Heart left ventricle (tissue), 16 donors: ENCODE measurements around the gene MYO7A. TPM values are rescaled to one million over a fixed set of nuclear protein-coding genes. Genes with fewer than 3 reads are reported as not detected.

ENCODE experiments used
- ATAC-seq, 4 donors: fragments of 200-7000 bp; cut with Tn5 transposase; one replicate each; pipeline ENCODE4 v1.9.1; 2020 to 2022; ENCODE audit warnings: moderate library complexity in 4 of 4, mild to moderate bottlenecking in 3 of 4, moderate number of reproducible peaks in 1 of 4
- DNase-seq, 5 donors: peaks; one replicate each; pipeline ENCODE4 v3.0.0-alpha.2; 2020
- H3K27ac ChIP-seq, 12 donors: fragments of 200-600 bp; sonication (generic) in 4 of 12; one replicate each; pipeline versions ENCODE4 v1.5.0 to v1.8.0; 2016 to 2022; ENCODE audit warnings: mild to moderate bottlenecking in 2 of 12
- H3K27me3 ChIP-seq, 9 donors: fragments of 200-600 bp; sonication (generic) in 2 of 9; one replicate each; pipeline versions ENCODE4 v1.5.1 to v1.8.0; 2016 to 2022; ENCODE audit warnings: mild to moderate bottlenecking in 3 of 9
- H3K36me3 ChIP-seq, 9 donors: fragments of 200-600 bp; sonication (generic) in 2 of 9; one replicate each; pipeline versions ENCODE4 v1.5.0 to v1.8.0; 2018 to 2022; ENCODE audit warnings: mild to moderate bottlenecking in 2 of 9
- H3K4me1 ChIP-seq, 12 donors: fragments of 200-600 bp; sonication (generic) in 4 of 12; one replicate each; pipeline versions ENCODE4 v1.5.0 to v1.8.0; 2016 to 2022; ENCODE audit warnings: mild to moderate bottlenecking in 3 of 12
- H3K4me3 ChIP-seq, 12 donors: fragments of 200-600 bp; sonication (generic) in 4 of 12; one replicate each; pipeline versions ENCODE4 v1.5.0 to v1.8.0; 2017 to 2022; ENCODE audit warnings: mild to moderate bottlenecking in 9 of 12, moderate library complexity in 4 of 12
- H3K9me3 ChIP-seq, 12 donors: fragments of 200-600 bp; sonication (generic) in 4 of 12; one replicate each; pipeline versions ENCODE4 v1.5.0 to v1.8.0; 2016 to 2022; ENCODE audit warnings: mild to moderate bottlenecking in 1 of 12
- CTCF ChIP-seq, 12 donors: fragments of 200-600 bp; sonication (generic) in 4 of 12; IDR thresholded peaks; one replicate each; pipeline versions ENCODE4 v1.5.0 to v1.8.0; 2018 to 2022; ENCODE audit warnings: antibody characterized with exemption in 12 of 12, mild to moderate bottlenecking in 5 of 12
- POLR2A ChIP-seq, 2 donors: fragments of 450-650 bp; IDR thresholded peaks; one replicate each; pipeline ENCODE4 v1.6.1; 2017; ENCODE audit warnings: antibody characterized with exemption in 2 of 2, mild to moderate bottlenecking in 2 of 2, moderate library complexity in 2 of 2
- WGBS, 4 donors: extraction: QIAGEN DNeasy Blood & Tissue Kit in 2 of 4; methylation state at CpG; one replicate each; pipeline versions ENCODE4 v1.1.5 to v1.1.7; 2013 to 2018; 5-methylcytosine and 5-hydroxymethylcytosine counted together
- intact Hi-C, 10 donors: fragments of 100-400 bp; cut with DNase I; formaldehyde crosslinking; loops; one replicate each; pipeline versions ENCODE4 v1.11.1 to v1.14.2; 2022
- polyA plus RNA-seq, 2 donors: library from polyadenylated mRNA; stranded (reverse); fragments of 200-250 nt; gene quantifications; one replicate each; pipeline ENCODE4 v1.2.3, GENCODE V29; 2013
- total RNA-seq, 9 donors: library from RNA; depleted of rRNA in 2 of 9; stranded (reverse); fragments of >200 nt in 2 of 9; fragmentation: NEBNext Ultra II Directional in 3 of 9; extraction: Animal tissue kit (Norgen Biotek cat#: 25700) in 3 of 9; gene quantifications; one replicate each; pipeline versions ENCODE4 v1.1.0 to v1.2.4, GENCODE V29; 2016 to 2023
- donor health status: ischemic (EF 13 %, LVEDD 7.1; RV severe dilation, severe dysfunction).
- donor health status: healthy with polysubstance abuse.
- donor health status: DM: no; HTN: yes; CAD: no.
- donor health status: DM: no; HTN: no; CAD: no.
- donor health status: ischemic (EF 25% LVEDD 6.9; RV normal size, moderate dysfunction).
- donor health status: ischemic (EF 25% LVEDD 5.7; RV mildly dilated, moderate dysfunction).
- donor health status: healthy.
- donor health status: DM: yes; HTN: yes; CAD: no.
- donor health status: ischemic (EF 35%, LVEDD 5.7; RV mildly dilated, moderate dysfunction).
- donor health status: nonischemic (EF 11% LVEDD 7.7; RV severe dilation, severe dysfunction).
- donor health status: DM: yes; HTN: yes; CAD: no.
- donor health status: PGD.
- donor health status: ischemic (EF 29% LVEDD 5.4; RV normal size, mild dysfunction).
- donor health status: nonischemic (EF 23%, LVEDD 6.1; RV moderate dilation, normal function).

The MYO7A gene
- total and polyA plus RNA-seq, 11 donors = 1.0 to 17.1 (median 2.7) TPM

- H3K27ac ChIP-seq = no peak overlapping the region
- no peaks in the 10 kb centered on the region for H3K36me3 ChIP-seq
- 75 to 95% (median 89%) methylated on average over 5 of the region's 5 CpGs for WGBS, 4 donors
- DNase-seq = peak in 1 of 5 donors; percentile 23
- H3K4me1 ChIP-seq = no peaks in the 10 kb centered on the region
- ATAC-seq = no peak
- H3K9me3 ChIP-seq = no peaks in the 10 kb centered on the region
- H3K4me3 ChIP-seq = no peak overlapping the region
- intact Hi-C loops = no loop called here
- H3K27me3 ChIP-seq = no peaks in the 10 kb centered on the region
- no peak for TF ChIP-seq POLR2A (IDR thresholded peaks at IDR 0.05)
- TF ChIP-seq CTCF (IDR thresholded peaks at IDR 0.05) = no peak
Observed at GRCh38 chr11:77165066-77165465, 37.0 kb downstream of the MYO7A start.

DNA sequence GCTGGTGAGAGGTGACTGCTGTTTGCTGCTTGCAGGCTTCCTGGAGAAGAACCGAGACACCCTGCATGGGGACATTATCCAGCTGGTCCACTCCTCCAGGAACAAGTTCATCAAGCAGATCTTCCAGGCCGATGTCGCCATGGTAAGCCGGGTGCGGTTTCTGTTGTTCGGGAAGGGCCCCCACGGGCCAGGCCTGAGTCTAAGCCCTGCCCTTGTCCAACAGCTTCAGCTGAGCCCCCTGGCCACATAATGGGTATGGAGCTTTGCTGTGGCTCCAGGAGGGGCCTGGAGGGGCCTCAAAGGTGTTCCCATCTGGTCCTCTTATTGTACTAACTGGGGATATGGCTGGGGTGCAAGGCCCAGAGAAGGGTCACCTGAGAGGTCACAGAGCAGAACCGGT lies 38.0 kb downstream of the MYO7A start:
- TF ChIP-seq POLR2A (IDR thresholded peaks at IDR 0.05) (no peak), CTCF (IDR thresholded peaks at IDR 0.05) (no peak)
- no peak for ATAC-seq
- Histone ChIP-seq H3K9me3 (no peaks in the 10 kb centered on the region), H3K4me3 (no peak overlapping the region), H3K27me3 (no peaks in the 10 kb centered on the region), H3K27ac (no peak overlapping the region), H3K4me1 (no peaks in the 10 kb centered on the region), H3K36me3 (no peaks in the 10 kb centered on the region)
- 92 to 97% (median 94%) methylated on average over 6 to 8 of the region's 8 CpGs for WGBS, 4 donors
- peak in 1 of 5 donors; percentile 15 for DNase-seq
- intact Hi-C loops = no loop called here

DNA sequence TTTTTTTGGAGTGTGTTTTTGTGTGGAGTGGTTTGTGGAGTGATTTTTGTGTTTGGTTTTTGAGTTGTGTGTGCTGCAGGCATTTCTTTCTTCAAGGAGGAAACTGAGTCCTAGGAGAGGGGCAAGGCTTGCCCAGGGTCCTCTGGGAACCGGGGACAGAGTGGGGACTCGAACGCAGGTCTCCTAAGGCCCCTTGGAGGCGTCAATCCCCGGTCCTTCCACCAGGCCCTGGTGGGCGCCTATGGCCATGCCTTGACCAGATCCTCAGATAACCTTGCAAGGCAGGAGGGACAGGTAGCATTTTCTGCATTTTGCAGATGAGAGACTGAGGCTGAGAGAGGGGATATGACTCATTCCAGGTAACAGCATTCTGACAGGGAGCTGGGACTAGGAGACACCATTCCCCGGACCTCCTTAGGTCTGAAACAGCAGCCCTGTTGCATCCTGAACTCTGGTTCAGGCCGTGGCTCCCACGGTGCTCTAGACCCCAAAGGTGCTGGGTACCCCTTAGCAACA lies 39.1 kb downstream of the MYO7A start:
- WGBS, 4 donors = 93 to 96% (median 94%) methylated on average over 9 of the region's 9 CpGs
- Histone ChIP-seq H3K4me3 (no peak overlapping the region), H3K27ac (no peak overlapping the region), H3K9me3 (no peaks in the 10 kb centered on the region), H3K27me3 (no peaks in the 10 kb centered on the region), H3K4me1 (no peaks in the 10 kb centered on the region), H3K36me3 (no peaks in the 10 kb centered on the region)
- DNase-seq (no peak), ATAC-seq (no peak)
- intact Hi-C loops = no loop called here
- TF ChIP-seq CTCF (IDR thresholded peaks at IDR 0.05) = no peak
- TF ChIP-seq POLR2A (IDR thresholded peaks at IDR 0.05) = no peak

- DNase-seq (peak in 1 of 5 donors; percentile 30), ATAC-seq (no peak)
- Histone ChIP-seq H3K27me3 (no peaks in the 10 kb centered on the region), H3K27ac (no peak overlapping the region), H3K4me3 (no peak overlapping the region), H3K36me3 (no peaks in the 10 kb centered on the region), H3K4me1 (no peaks in the 10 kb centered on the region), H3K9me3 (no peaks in the 10 kb centered on the region)
- 76 to 86% (median 82%) methylated on average over 8 of the region's 8 CpGs for WGBS, 4 donors
- TF ChIP-seq POLR2A (IDR thresholded peaks at IDR 0.05) = no peak
- intact Hi-C loops = no loop called here
Observed at GRCh38 chr11:77167791-77168190, 39.7 kb downstream of the MYO7A start.

DNA sequence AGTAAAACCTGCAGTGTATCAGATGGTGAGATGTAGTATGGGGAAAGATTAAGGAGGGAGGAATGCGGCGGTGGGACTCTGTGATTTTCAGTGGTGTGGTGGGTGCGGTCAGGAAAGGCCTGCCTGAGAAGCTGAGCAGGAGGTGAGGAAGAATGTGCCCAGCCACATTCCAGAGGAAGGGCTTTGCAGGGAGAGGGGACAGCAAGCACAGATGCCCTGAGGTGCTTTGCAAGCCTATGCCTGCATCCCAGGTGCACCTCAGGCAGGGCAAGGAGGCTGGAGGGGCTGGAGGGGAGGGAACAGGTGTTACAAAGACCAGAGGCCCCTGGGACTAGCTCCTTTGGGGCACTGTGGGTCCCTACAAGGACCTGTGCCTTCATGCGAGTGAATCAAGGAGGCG lies 42.1 kb downstream of the MYO7A start:
- H3K4me1 ChIP-seq = peaks cover 0 to 19% (median 0%) of the 10 kb centered on the region in 12 donors
- 94 to 98% (median 96%) methylated on average over 5 of the region's 5 CpGs for WGBS, 4 donors
- no peak for TF ChIP-seq CTCF (IDR thresholded peaks at IDR 0.05)
- no peak for TF ChIP-seq POLR2A (IDR thresholded peaks at IDR 0.05)
- H3K9me3 ChIP-seq = no peaks in the 10 kb centered on the region
- intact Hi-C loops = no loop called here
- no peaks in the 10 kb centered on the region for H3K36me3 ChIP-seq
- H3K27ac ChIP-seq = no peak overlapping the region
- DNase-seq (no peak), ATAC-seq (no peak)
- H3K4me3 ChIP-seq = no peak overlapping the region
- H3K27me3 ChIP-seq = no peaks in the 10 kb centered on the region
